ENCODE data around the gene ABHD17A.
"Not testable (repeated sequence)": the region's sequence is repeated elsewhere in the genome, so short reads cannot be mapped to it uniquely, and the experiment has no call there.

The ABHD17A gene

GRCh38 chr19:1881393-1882088 is 3.8 kb downstream of the ABHD17A start:
- not testable (repeated sequence) for DNase-seq (ENCODE audit: low spot score)

GRCh38 chr19:1880611-1881392 is 4.5 kb downstream of the ABHD17A start:
- no peak for DNase-seq (ENCODE audit: low spot score)

GRCh38 chr19:1879982-1880381 is 5.3 kb downstream of the ABHD17A start:
- DNase-seq (ENCODE audit: low spot score) = not testable (repeated sequence)

GRCh38 chr19:1878583-1878982 is 6.7 kb downstream of the ABHD17A start:
- not testable (repeated sequence) for DNase-seq (ENCODE audit: low spot score)

- not testable (repeated sequence) for DNase-seq (ENCODE audit: low spot score)
Observed at GRCh38 chr19:1877280-1877660, 8.0 kb downstream of the ABHD17A start.

GRCh38 chr19:1876496-1877279 is 8.6 kb downstream of the ABHD17A start:
- not testable (repeated sequence) for DNase-seq (ENCODE audit: low spot score)

- peak; percentile 90 for DNase-seq (ENCODE audit: low spot score)
Observed at GRCh38 chr19:1875646-1876495, 9.4 kb downstream of the ABHD17A start.

- DNase-seq (ENCODE audit: low spot score) = not testable (repeated sequence)
Observed at GRCh38 chr19:1875265-1875645, 10.0 kb downstream of the ABHD17A start.

GRCh38 chr19:1874554-1875185 is 10.6 kb downstream of the ABHD17A start:
- no peak for DNase-seq (ENCODE audit: low spot score)

GRCh38 chr19:1873524-1874473 is 11.5 kb downstream of the ABHD17A start:
- DNase-seq (ENCODE audit: low spot score) = no peak

GRCh38 chr19:1872807-1873523 is 12.3 kb downstream of the ABHD17A start:
- DNase-seq (ENCODE audit: low spot score) = no peak

- no peak for DNase-seq (ENCODE audit: low spot score)
Observed at GRCh38 chr19:1871630-1872029, 13.7 kb downstream of the ABHD17A start.

- DNase-seq (ENCODE audit: low spot score) = no peak
Observed at GRCh38 chr19:1871140-1871597, 14.1 kb downstream of the ABHD17A start.

- DNase-seq (ENCODE audit: low spot score) = no peak
Observed at GRCh38 chr19:1868971-1869370, 16.3 kb downstream of the ABHD17A start.

GRCh38 chr19:1867349-1867724 is 18.0 kb downstream of the ABHD17A start:
- no peak for DNase-seq (ENCODE audit: low spot score)

- DNase-seq (ENCODE audit: low spot score) = no peak
Observed at GRCh38 chr19:1866693-1867348, 18.5 kb downstream of the ABHD17A start.

- DNase-seq (ENCODE audit: low spot score) = no peak
Observed at GRCh38 chr19:1865172-1866010, 19.9 kb downstream of the ABHD17A start.

All from LoVo (cell line).